ENCODE measurements around the gene CBLN3. TPM values are rescaled to one million over a fixed set of nuclear protein-coding genes. Genes with fewer than 3 reads are reported as not detected.
A peak's percentile ranks its signal among the peaks of the same experiment; 100 is the strongest.

Gene CBLN3
- total RNA-seq, 3 donors from 2014 or later: 2.2 to 3.9 (median 2.6) TPM

GRCh38 chr14:24437020-24437735 is 7.7 kb upstream of the CBLN3 start:
- DNase-seq (peak in 1 of 3 donors; percentile 37), ATAC-seq (no peak)
- TF ChIP-seq CTCF (IDR thresholded peaks at IDR 0.05): no peak
- H3K36me3 ChIP-seq (ENCODE audit: low read depth): no peaks in the 10 kb centered on the region
- H3K4me1 ChIP-seq (ENCODE audit: low read depth): peaks cover 21% of the 10 kb centered on the region
- H3K9me3 ChIP-seq: no peaks in the 10 kb centered on the region
- H3K4me3 ChIP-seq: no peak overlapping the region
- intact Hi-C loops (cut with DNase I, micrococcal nuclease): loop anchor here in 1 of 2 donors (5.0 kb wide), 1 partner anchor 105 kb away; no protein-coding TSS in a partner anchor

DNA sequence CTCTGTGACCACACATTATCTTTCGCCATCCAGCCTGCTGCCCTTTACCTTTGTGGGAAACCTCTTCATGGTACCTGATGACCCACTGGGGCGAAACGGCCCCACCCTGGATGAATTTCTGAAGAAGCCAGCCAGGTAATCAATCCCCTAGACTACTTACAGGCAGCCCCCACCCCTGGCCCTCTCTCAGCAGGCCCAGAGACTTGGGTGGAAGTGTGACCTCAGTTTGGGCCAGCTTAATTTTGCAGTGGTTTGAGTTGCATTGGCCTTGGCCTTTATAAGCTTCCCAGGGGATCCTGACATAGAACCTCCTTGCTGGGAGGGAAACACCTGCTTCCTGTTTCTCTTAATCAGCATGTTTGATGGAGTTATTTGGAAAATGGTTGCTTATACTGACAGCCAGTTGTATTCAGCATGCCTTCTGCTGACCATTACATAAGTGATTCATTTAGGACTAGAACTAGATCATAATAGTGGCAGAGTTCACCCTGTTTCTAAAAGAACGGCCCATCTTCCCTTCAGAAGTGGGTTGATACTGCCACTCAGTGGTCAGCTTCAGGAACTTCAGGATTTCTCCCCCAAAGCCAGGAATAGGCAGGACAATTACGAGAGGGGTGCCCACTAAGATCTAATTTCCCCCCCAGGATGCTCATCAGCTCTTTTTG is 7.0 kb upstream of the CBLN3 start:
- ATAC-seq (peak; percentile 64), DNase-seq (peak in 2 of 3 donors; percentile 34 to 51)
- intact Hi-C loops (cut with DNase I, micrococcal nuclease): loop anchor here in 1 of 2 donors (5.0 kb wide), 1 partner anchor 104 kb away; no protein-coding TSS in a partner anchor
- TF ChIP-seq CTCF (IDR thresholded peaks at IDR 0.05): peak; percentile 47
- Histone ChIP-seq H3K4me1 (ENCODE audit: low read depth) (peaks cover 23% of the 10 kb centered on the region), H3K9me3 (no peaks in the 10 kb centered on the region), H3K4me3 (no peak overlapping the region), H3K36me3 (ENCODE audit: low read depth) (no peaks in the 10 kb centered on the region)

DNA sequence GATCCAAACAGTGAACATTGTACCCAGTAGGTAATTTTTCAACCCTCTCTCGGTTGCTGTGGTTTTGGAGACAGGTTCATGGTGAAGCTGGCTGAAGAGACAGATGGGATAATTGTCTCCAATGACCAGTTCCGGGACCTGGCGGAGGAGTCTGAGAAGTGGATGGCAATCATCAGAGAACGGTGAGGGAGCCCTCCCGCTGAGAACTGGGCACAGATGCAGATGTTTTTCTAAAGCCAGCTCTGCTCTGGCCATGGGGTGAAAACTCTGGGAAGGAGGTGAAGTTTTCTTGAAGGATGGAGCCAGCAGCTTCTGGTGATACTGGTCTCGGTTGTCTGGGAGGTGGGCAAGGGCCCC is 6.5 kb upstream of the CBLN3 start:
- TF ChIP-seq CTCF (IDR thresholded peaks at IDR 0.05): no peak
- DNase-seq: no peak
- no peaks in the 10 kb centered on the region for H3K36me3 ChIP-seq (ENCODE audit: low read depth)
- no peak for ATAC-seq
- H3K4me1 ChIP-seq (ENCODE audit: low read depth): peaks cover 26% of the 10 kb centered on the region
- intact Hi-C loops (cut with DNase I, micrococcal nuclease): loop anchor here in 1 of 2 donors (5.0 kb wide), 1 partner anchor 104 kb away; no protein-coding TSS in a partner anchor
- H3K9me3 ChIP-seq: no peaks in the 10 kb centered on the region
- no peak overlapping the region for H3K4me3 ChIP-seq

GRCh38 chr14:24435192-24435810 is 5.8 kb upstream of the CBLN3 start:
- H3K9me3 ChIP-seq: no peaks in the 10 kb centered on the region
- ATAC-seq (no peak), DNase-seq (no peak)
- H3K4me1 ChIP-seq (ENCODE audit: low read depth): peaks cover 25% of the 10 kb centered on the region
- intact Hi-C loops (cut with DNase I, micrococcal nuclease): loop anchor here in 1 of 2 donors (5.0 kb wide), 1 partner anchor 103 kb away; no protein-coding TSS in a partner anchor
- no peaks in the 10 kb centered on the region for H3K36me3 ChIP-seq (ENCODE audit: low read depth)
- TF ChIP-seq CTCF (IDR thresholded peaks at IDR 0.05): no peak
- no peak overlapping the region for H3K4me3 ChIP-seq

DNA sequence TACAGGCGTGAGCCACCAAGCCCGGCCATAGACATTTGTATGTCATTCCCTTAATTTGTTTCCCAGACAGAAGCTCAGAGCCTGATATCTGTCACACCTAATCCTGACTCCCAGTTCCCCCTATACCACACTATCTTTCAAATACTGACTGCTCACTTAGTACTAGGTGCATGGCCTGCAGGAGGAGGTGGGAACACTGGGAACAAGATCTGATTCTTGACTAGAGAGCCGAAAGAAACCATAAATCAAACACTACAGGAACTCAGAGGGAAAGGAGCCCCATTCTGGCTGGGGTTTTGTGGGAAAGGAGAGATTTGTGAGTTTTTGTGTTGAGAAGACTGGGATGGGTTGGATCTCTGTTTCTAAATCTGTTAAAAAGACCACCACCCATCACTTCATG is 5.2 kb upstream of the CBLN3 start:
- peaks cover 23% of the 10 kb centered on the region for H3K4me1 ChIP-seq (ENCODE audit: low read depth)
- no peak overlapping the region for H3K4me3 ChIP-seq
- no peak for TF ChIP-seq CTCF (IDR thresholded peaks at IDR 0.05)
- H3K36me3 ChIP-seq (ENCODE audit: low read depth): no peaks in the 10 kb centered on the region
- intact Hi-C loops (cut with DNase I, micrococcal nuclease): loop anchor here (5.0 kb wide), 2 partner anchors 67 to 102 kb away; partner anchors contain the start of gene NFATC4 (in 2 of the 2)
- ATAC-seq: no peak
- no peaks in the 10 kb centered on the region for H3K9me3 ChIP-seq
- no peak for DNase-seq
